Activated naive CD8-positive, alpha-beta T cell treated with anti-CD3 and anti-CD28 coated beads, Interleukin-2, amount 50 U/mL, for 24 hours (primary cell): ENCODE results near the gene NEDD8.
A peak's percentile ranks its signal among the peaks of the same experiment; 100 is the strongest.
"Not testable (repeated sequence)": the region's sequence is repeated elsewhere in the genome, so short reads cannot be mapped to it uniquely, and the experiment has no call there.

ENCODE experiments used
- ATAC-seq: fragments of 150-1000 bp; cut with Tn5 transposase; one replicate; pipeline ENCODE4 v1.10.0; 2021
- DNase-seq: peaks from one replicate; pipeline ENCODE4 v3.0.0; 2021
- H3K27ac Mint-ChIP-seq: one replicate; pipeline ENCODE4 v1.8.0; 2021; ENCODE audit warnings: mild to moderate bottlenecking, mixed read lengths
- H3K27me3 Mint-ChIP-seq: one replicate; pipeline ENCODE4 v1.8.0; 2021; ENCODE audit warnings: mixed read lengths
- H3K36me3 Mint-ChIP-seq: one replicate; pipeline ENCODE4 v1.8.0; 2021; ENCODE audit warnings: low read depth, mixed read lengths
- H3K4me1 Mint-ChIP-seq: one replicate; pipeline ENCODE4 v1.8.0; 2021; ENCODE audit warnings: mixed read lengths
- H3K4me3 Mint-ChIP-seq: one replicate; pipeline ENCODE4 v1.8.0; 2021; ENCODE audit warnings: mild to moderate bottlenecking, moderate library complexity, mixed read lengths
- H3K9me3 Mint-ChIP-seq: one replicate; pipeline ENCODE4 v1.8.0; 2021; ENCODE audit warnings: mixed read lengths

Gene NEDD8

DNA sequence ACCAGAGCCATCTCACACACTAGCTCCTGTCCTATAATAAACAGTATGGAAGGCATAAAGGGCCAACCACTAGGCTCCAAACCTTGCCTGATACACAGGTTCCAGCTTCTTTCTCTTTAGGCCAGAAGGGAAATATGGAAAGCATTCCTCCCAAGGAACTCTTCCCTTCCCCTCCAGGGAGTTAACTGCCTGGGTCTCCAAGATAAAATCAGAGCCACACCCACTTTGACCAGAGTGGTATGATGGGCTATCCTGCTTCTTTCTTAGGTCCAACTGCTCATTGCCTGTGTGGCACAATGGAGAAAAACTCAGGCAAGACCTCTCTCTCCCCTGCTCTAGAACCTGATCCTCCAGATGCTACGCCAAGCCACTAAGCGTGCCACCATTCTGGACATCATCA is 24.5 kb downstream of the NEDD8 start:
- peaks cover 43% of the 10 kb centered on the region for H3K4me1 Mint-ChIP-seq
- DNase-seq (no peak), ATAC-seq (no peak)
- peaks cover 5% of the 10 kb centered on the region for H3K9me3 Mint-ChIP-seq
- no peak overlapping the region for H3K27ac Mint-ChIP-seq
- no peak overlapping the region for H3K4me3 Mint-ChIP-seq
- peaks cover 70% of the 10 kb centered on the region for H3K36me3 Mint-ChIP-seq
- no peaks in the 10 kb centered on the region for H3K27me3 Mint-ChIP-seq

DNA sequence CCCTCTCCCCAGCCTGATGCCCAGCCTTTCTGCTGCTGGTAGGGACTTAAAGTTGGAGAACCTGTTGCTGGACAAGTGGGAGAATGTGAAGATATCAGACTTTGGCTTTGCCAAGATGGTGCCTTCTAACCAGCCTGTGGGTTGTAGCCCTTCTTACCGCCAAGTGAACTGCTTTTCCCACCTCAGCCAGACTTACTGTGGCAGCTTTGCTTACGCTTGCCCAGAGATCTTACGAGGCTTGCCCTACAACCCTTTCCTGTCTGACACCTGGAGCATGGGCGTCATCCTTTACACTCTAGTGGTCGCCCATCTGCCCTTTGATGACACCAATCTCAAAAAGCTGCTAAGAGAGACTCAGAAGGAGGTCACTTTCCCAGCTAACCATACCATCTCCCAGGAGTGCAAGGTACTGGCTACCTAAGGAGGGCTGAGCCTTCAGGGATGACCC is 25.0 kb downstream of the NEDD8 start:
- DNase-seq (no peak), ATAC-seq (no peak)
- no peak overlapping the region for H3K4me3 Mint-ChIP-seq
- peaks cover 40% of the 10 kb centered on the region for H3K4me1 Mint-ChIP-seq
- no peaks in the 10 kb centered on the region for H3K27me3 Mint-ChIP-seq
- peaks cover 6% of the 10 kb centered on the region for H3K9me3 Mint-ChIP-seq
- H3K36me3 Mint-ChIP-seq, result peaks cover 73% of the 10 kb centered on the region
- H3K27ac Mint-ChIP-seq, result peak overlapping the region; percentile 10

DNA sequence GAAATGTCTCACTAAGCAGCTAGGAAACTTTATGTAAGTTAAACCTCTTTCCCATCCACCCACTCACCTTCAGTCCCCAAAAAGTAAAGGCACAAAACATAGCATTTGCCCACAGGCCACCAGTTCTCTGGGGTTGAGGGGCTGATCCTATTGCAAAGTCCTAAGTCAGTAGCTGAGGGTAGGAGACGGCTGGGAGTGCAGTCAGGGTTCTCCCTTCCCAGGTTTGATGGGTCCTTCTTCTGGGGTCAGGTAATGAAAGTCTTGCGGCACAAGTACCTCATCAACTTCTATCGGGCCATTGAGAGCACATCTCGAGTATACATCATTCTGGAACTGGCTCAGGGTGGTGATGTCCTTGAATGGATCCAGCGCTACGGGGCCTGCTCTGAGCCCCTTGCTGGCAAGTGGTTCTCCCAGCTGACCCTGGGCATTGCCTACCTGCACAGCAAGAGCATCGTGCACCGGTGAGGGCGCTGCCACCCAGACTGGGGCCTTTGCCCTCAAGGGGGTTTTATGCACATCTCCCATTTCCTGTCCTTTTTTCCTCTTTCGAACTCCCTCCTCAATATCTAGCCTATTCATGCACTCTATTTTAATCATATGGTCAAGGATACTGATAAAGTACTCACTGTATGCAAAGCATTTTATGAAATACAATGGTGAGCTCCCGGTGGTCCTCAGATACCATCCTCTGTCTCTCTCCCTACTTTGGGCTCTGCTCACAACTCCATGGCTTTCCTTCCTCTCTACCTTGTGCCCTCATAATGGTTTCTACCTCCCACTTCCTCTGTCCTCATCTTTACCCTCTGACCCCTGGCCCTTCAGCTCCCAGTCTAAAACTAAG is 25.7 kb downstream of the NEDD8 start:
- no peaks in the 10 kb centered on the region for H3K27me3 Mint-ChIP-seq
- H3K4me1 Mint-ChIP-seq, result peaks cover 34% of the 10 kb centered on the region
- peaks cover 76% of the 10 kb centered on the region for H3K36me3 Mint-ChIP-seq
- no peak overlapping the region for H3K4me3 Mint-ChIP-seq
- ATAC-seq (no peak), DNase-seq (no peak)
- peak overlapping the region; percentile 10 for H3K27ac Mint-ChIP-seq
- peaks cover 6% of the 10 kb centered on the region for H3K9me3 Mint-ChIP-seq

DNA sequence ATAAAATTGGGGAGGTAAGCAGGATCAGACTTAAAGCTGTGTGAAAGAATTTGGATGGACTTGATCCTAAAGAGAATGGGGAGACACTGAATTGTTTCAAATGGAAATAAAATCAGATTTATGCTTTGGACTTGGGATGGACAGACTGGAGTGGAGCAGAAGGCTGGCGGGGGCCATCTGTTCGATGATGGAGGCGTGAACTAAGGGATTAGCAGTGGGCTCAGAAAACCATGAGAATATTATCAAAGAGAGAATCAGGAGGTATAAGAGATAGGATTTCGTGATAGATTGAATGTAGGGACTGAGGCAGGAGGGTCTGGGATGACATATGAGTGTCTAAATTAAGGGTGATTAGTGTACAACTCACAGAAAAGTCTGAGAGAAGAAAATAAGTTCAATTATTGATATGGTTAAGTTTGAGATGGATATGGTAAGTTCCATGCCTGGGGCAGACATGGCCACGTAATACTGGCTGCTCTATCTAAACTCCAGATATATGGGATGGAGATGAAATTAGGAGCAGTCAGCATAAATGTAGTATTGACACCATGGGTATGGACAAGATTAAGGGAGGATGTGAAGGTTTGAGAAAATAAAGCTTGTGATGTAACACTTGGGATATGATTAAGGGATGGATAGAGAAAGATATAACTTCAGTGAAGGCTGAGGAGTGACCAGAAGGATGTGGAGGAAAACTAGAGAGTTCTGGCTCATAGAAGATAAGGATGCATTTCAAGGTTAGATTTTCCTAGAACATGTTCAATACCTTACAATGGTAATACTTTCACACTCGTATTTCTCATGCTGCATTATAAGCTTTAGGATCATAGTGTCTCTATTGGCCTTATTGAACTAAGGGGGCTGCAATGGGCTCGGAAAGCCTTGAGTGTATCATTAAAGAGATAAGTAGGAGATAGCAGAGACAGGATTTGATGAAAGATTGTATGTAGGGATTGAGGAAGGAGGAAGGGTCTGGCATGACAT is 27.7 kb downstream of the NEDD8 start:
- DNase-seq, result no peak
- peak overlapping the region; percentile 21 for H3K27ac Mint-ChIP-seq
- no peak overlapping the region for H3K4me3 Mint-ChIP-seq
- H3K4me1 Mint-ChIP-seq, result peaks cover 30% of the 10 kb centered on the region
- H3K36me3 Mint-ChIP-seq, result peaks cover 73% of the 10 kb centered on the region
- H3K27me3 Mint-ChIP-seq, result no peaks in the 10 kb centered on the region
- H3K9me3 Mint-ChIP-seq, result peaks cover 6% of the 10 kb centered on the region
- ATAC-seq, result no peak

DNA sequence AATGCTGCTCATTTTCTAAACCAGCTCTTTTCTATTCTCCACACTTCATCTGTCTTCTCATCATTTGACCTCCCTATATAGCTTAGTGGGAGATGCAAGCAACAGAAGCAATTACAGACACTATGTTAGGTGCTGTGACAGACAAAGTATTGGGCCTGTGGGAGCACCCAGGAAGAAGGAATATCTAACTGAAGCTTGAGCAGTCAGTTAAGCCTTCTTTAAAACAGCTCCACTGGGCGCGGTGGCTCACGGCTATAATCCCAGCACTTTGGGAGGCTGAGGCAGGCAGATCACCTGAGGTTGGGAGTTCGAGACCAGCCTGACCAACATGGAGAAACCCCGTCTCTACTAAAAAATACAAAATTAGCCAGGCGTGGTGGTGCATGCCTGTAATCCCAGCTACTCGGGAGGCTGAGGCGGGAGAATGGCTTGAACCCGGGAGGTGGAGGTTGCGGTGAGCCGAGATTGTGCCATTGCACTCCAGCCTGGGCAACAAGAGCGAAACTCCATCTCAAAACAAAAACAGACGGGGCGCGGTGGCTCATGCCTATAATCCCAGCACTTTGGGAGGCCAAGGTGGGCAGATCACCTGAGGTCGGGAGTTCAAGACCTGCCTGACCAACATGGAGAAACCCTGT is 28.8 kb downstream of the NEDD8 start:
- H3K27me3 Mint-ChIP-seq, DNase-seq, H3K9me3 Mint-ChIP-seq, H3K27ac Mint-ChIP-seq, ATAC-seq, H3K4me3 Mint-ChIP-seq: not testable (repeated sequence)
- peaks cover 77% of the 10 kb centered on the region for H3K36me3 Mint-ChIP-seq
- H3K4me1 Mint-ChIP-seq, result peaks cover 39% of the 10 kb centered on the region

DNA sequence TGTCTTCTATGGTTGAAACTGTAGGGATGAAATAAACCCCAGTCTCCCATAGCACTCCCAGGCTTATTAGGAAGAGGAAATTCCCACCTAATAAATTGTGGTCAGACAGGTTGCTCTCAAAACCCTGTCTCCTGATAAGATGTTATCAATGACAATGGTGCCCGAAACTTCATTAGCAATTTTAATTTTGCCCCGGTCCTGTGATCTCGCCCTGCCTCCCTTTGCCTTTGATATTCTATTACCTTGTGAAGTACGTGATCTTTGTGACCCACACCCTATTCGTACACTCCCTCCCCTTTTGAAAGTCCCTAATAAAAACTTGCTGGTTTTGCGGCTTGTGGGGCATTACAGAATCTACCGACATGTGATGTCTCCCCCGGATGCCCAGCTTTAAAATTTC is 29.6 kb downstream of the NEDD8 start:
- Mint-ChIP-seq H3K36me3 (peaks cover 69% of the 10 kb centered on the region), H3K4me1 (peaks cover 38% of the 10 kb centered on the region)
- not testable (repeated sequence) for DNase-seq, ATAC-seq, H3K9me3 Mint-ChIP-seq, H3K27me3 Mint-ChIP-seq, H3K27ac Mint-ChIP-seq, H3K4me3 Mint-ChIP-seq

DNA sequence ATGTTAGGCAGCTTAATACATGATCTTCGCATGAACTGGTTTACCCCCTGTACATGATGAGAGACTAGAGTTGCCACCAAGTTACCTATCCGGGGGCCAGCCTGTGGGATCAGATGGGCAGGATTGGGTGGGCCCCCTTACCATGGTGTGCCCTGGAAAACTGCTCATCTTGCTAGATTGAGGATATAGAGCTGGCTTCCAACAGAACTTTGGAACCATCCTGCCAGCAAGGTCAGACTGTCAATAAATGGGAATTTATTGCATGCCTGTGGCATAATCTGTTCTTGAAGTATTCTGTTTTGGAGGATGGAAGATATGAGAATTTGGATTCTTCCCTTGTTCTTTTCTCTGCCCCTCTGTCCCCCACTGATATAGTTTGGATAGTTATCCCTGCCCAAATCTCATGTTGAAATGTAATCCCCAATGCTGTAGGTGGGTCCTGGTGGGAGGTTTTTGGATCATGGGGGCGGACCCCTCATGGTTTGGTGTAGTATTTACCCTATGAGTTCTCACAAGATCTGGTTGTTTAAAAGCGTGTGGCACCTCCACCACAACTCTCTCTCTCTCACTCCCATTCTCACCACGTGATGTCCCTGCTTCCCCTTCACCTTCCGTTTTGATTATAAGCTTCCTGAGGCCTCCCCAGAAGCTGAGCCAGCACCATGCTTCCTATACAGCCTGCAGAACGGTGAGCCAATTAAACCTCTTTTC is 33.2 kb downstream of the NEDD8 start:
- peaks cover 48% of the 10 kb centered on the region for H3K36me3 Mint-ChIP-seq
- ATAC-seq (no peak), DNase-seq (no peak)
- H3K27me3 Mint-ChIP-seq, result no peaks in the 10 kb centered on the region
- peaks cover 9% of the 10 kb centered on the region for H3K9me3 Mint-ChIP-seq
- peaks cover 39% of the 10 kb centered on the region for H3K4me1 Mint-ChIP-seq
- no peak overlapping the region for H3K27ac Mint-ChIP-seq
- H3K4me3 Mint-ChIP-seq, result no peak overlapping the region

DNA sequence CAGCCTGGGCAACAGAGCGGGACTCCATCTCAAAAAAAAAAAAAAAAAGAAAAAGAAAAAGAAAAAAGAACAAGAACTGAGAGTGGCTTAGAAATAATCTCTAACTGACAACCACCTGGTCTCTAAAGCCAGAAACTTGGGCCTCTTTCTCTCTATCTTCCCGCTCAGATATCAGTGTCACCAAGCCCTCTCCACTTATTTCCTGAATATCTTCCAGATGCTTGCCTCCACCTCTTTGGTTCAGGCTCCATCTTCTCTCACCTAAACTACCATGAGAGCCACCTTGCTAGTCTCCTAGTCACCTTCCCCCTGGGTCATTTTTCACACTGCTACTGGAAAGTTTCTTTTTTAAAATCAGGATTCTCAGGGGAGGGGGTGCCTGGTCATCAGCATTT is 35.1 kb downstream of the NEDD8 start:
- Mint-ChIP-seq H3K36me3 (peaks cover 46% of the 10 kb centered on the region), H3K27me3 (no peaks in the 10 kb centered on the region), H3K4me1 (peaks cover 50% of the 10 kb centered on the region), H3K27ac (peak overlapping the region; percentile 96), H3K4me3 (peak overlapping the region; percentile 88), H3K9me3 (peaks cover 3% of the 10 kb centered on the region)
- no peak for ATAC-seq
- no peak for DNase-seq

DNA sequence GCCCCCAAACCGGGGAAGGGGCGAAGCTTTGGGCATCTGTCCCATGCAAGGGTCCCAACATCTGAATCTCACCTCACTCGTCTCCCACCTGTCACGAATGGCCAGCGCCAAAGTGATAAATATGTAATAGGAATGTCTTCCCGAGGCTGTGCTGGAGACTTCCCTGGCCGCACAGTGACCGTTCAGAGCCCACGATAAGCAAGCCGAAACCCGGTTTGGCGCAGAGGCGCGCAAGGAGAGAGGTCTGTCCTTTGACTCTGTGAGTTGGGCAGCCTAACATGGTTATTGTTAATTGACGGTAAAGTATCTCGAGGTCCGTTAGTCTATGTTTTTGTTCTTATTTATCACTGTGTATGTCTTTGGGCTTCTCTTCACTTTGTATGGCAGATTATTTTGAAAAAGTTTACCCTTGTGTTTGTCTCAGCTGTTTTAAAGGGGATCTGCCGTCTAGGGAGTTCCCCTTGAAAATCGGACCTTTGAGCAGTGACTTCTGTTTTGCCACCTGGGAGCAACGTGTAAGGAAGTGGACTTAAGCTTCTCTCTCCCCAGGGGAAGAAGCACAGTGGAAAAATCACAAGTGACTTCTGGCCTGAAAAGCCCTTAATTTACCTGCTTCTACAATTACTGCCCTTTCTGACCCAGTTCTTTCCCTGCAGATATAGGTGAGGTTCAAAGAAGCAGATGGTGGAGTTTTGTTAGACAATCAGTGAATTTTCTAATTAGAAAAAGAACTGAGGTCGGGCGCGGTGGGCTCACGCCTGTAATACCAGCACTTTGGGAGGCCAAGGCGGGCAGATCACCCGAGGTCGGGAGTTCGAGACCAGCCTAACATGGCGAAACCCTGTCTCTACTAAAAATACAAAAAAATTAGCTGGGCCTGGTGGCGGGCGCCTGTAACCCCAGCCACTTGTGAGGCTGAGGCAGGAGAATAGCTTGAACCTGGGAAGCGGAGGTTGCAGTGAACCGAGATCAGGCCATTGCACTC is 35.8 kb downstream of the NEDD8 start:
- H3K27me3 Mint-ChIP-seq, result no peaks in the 10 kb centered on the region
- peak overlapping the region; percentile 88 for H3K4me3 Mint-ChIP-seq
- H3K27ac Mint-ChIP-seq, result peak overlapping the region; percentile 96
- ATAC-seq, result no peak
- peaks cover 44% of the 10 kb centered on the region for H3K36me3 Mint-ChIP-seq
- H3K9me3 Mint-ChIP-seq, result peaks cover 3% of the 10 kb centered on the region
- H3K4me1 Mint-ChIP-seq, result peaks cover 56% of the 10 kb centered on the region
- DNase-seq, result peak; percentile 22

DNA sequence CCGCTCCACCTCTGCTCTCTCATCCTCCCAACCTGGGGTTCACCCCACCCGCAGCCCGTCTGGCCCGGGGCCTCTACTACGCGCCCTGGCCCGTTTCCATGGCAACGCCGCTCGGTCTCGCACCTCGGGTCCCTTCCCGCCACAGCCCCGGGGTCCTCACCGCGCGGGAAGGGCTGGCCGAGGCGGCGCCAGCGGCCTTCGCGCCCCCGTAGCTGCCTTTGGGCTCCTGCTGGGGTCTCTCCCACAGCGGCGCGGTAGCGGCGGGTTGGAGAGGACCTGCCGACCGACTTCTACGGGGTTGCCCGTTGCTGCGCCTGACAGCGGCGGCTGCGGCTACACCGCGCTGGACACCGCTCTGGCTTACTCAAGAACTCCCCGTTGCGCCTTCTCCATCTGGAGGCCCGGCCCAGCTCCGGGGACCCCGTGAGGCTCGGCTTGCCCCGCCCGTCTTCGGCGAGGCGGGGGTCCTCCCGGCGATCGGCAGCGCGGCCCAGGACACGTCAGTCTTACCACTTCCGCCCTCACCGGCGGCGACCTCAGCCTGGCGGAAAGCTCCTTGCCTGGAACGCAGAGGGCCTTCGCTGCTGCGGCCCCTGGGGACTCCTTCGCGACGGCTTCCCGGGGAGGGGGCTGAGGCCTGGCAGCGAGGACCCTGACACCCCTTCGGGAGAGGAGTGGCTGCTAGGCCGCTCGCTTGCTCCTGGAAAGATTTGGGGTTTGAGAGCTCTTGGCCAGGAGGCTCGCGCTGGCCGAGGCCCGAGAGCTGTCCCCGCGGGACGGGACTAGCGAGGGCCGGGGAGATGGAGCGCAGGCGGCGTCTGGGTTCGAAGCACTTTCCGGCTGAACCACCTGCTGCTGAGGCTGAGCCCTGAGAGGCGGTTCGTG is 36.7 kb downstream of the NEDD8 start, which contains the start of gene TM9SF1:
Gene TM9SF1 (minus strand): TSS at position 256 of the 885 bp plus-strand sequence. CDS start 422 bp downstream, outside the sequence.
- peaks cover 3% of the 10 kb centered on the region for H3K9me3 Mint-ChIP-seq
- ATAC-seq (peak; percentile 92), DNase-seq (peak; percentile 89)
- peaks cover 57% of the 10 kb centered on the region for H3K4me1 Mint-ChIP-seq
- H3K4me3 Mint-ChIP-seq, result peak within 1 kb of the TSS; percentile 88
- H3K27ac Mint-ChIP-seq, result peak within 1 kb of the TSS; percentile 96
- peaks cover 42% of the 10 kb centered on the region for H3K36me3 Mint-ChIP-seq
- no peaks in the 10 kb centered on the region for H3K27me3 Mint-ChIP-seq

DNA sequence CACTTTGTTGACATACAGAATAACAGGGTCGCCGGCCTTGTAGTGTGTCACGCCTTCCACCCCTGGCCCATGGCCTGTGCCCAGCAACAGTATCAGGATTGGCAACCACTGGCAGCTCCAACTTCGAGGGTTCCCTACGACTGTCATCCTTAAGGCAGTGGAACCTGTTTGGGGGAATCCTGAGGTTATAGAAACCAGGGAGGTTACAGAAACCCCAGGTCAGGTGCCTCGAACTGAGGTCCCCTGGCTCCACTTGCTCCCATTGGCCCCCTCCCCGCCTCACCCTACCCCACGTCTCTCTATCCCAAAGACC is 37.3 kb downstream of the NEDD8 start:
- Mint-ChIP-seq H3K4me3 (peak overlapping the region; percentile 88), H3K4me1 (peaks cover 57% of the 10 kb centered on the region), H3K36me3 (peaks cover 40% of the 10 kb centered on the region), H3K27ac (peak overlapping the region; percentile 96), H3K9me3 (peaks cover 3% of the 10 kb centered on the region), H3K27me3 (no peaks in the 10 kb centered on the region)
- ATAC-seq (no peak), DNase-seq (no peak)

DNA sequence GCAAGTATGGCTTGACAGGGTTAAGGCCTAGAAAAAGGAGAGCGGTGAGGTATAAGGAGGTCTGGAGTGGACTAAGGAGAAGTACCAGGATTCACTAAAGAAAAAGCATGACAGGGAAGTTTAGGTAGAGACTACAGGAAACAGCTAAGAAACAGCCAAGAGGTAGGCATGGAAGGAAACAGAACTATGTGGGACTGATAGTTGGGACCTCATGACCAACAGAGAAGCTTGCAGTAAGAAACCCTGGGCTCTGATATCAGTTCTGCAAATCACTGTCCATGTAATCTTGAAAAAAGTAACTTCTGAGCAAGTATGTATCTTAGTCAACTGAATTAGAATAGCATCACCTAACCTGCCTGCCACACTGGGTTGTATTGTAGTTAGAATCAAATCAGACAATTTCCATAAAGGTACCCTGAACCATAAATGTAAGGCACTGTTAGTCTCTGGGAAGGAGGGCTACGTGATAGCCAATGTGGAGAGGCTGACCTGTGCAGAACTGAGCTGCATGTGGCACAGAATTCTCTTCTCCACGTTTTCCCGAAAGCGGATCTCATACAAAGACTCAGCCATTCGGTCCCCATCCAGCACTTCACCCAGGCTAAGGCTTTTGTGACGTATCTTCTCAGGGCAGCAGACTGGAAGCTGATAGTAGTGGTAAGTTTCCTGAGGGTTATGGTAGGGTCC is 37.8 kb downstream of the NEDD8 start:
- peaks cover 38% of the 10 kb centered on the region for H3K36me3 Mint-ChIP-seq
- no peak for DNase-seq

More for the DNA sequence above, 37.8 kb downstream of the NEDD8 start:
- no peak for ATAC-seq
- Mint-ChIP-seq H3K9me3 (peaks cover 3% of the 10 kb centered on the region), H3K27ac (peak overlapping the region; percentile 96), H3K4me3 (peak overlapping the region; percentile 88), H3K27me3 (no peaks in the 10 kb centered on the region), H3K4me1 (peaks cover 57% of the 10 kb centered on the region)
